Activated CD4-positive, alpha-beta T cell treated with anti-CD3 and anti-CD28 coated beads, Interleukin-10, Interleukin-2, amounts not matched to agents 100 ng/mL and 50 ng/mL, durations not matched to agents 16 hours and 8 hours (primary cell): Measurements from ENCODE around the gene CCNG2.

ENCODE experiments used
- DNase-seq: peaks from one replicate; pipeline ENCODE4 v3.0.0-alpha.2; 2020

The CCNG2 gene

GRCh38 chr4:77147079-77147782 is 9.8 kb upstream of the CCNG2 start:
- no peak for DNase-seq

- no peak for DNase-seq
Observed at GRCh38 chr4:77148078-77148477, 8.9 kb upstream of the CCNG2 start.

- DNase-seq, result no peak
Observed at GRCh38 chr4:77149789-77150188, 7.2 kb upstream of the CCNG2 start.

GRCh38 chr4:77151241-77151640 is 5.8 kb upstream of the CCNG2 start:
- no peak for DNase-seq

GRCh38 chr4:77152421-77152820 is 4.6 kb upstream of the CCNG2 start:
- DNase-seq, result no peak

GRCh38 chr4:77153006-77153405 is 4.0 kb upstream of the CCNG2 start:
- no peak for DNase-seq

- no peak for DNase-seq
Observed at GRCh38 chr4:77154065-77154464, 2.9 kb upstream of the CCNG2 start.

- no peak for DNase-seq
Observed at GRCh38 chr4:77154761-77155499, 2.1 kb upstream of the CCNG2 start.

- DNase-seq, result no peak
Observed at GRCh38 chr4:77155631-77156452, 1.2 kb upstream of the CCNG2 start.

GRCh38 chr4:77156533-77156911 is 485 bp upstream of the CCNG2 start:
- DNase-seq, result peak; percentile 99

- DNase-seq, result peak; percentile 75
Observed at GRCh38 chr4:77157859-77158486, 966 bp downstream of the CCNG2 start.

GRCh38 chr4:77158487-77158861 is 1.5 kb downstream of the CCNG2 start:
- DNase-seq, result no peak

- no peak for DNase-seq
Observed at GRCh38 chr4:77159806-77160205, 2.8 kb downstream of the CCNG2 start.

- no peak for DNase-seq
Observed at GRCh38 chr4:77163641-77164040, 6.6 kb downstream of the CCNG2 start.

GRCh38 chr4:77167173-77167572 is 10.2 kb downstream of the CCNG2 start:
- DNase-seq, result no peak

GRCh38 chr4:77167866-77168265 is 10.9 kb downstream of the CCNG2 start:
- no peak for DNase-seq

- no peak for DNase-seq
Observed at GRCh38 chr4:77169481-77169880, 12.5 kb downstream of the CCNG2 start.

GRCh38 chr4:77170926-77171325 is 13.9 kb downstream of the CCNG2 start:
- no peak for DNase-seq

- no peak for DNase-seq
Observed at GRCh38 chr4:77172336-77172735, 15.3 kb downstream of the CCNG2 start.

GRCh38 chr4:77174426-77174825 is 17.4 kb downstream of the CCNG2 start:
- DNase-seq, result no peak

- DNase-seq, result no peak
Observed at GRCh38 chr4:77175201-77175611, 18.2 kb downstream of the CCNG2 start.

- DNase-seq, result no peak
Observed at GRCh38 chr4:77176640-77177039, 19.6 kb downstream of the CCNG2 start.

GRCh38 chr4:77177199-77177598 is 20.2 kb downstream of the CCNG2 start:
- no peak for DNase-seq
